GM19452 (cell line): ENCODE measurements around the gene UBAC1.
A peak's percentile ranks its signal among the peaks of the same experiment; 100 is the strongest.

Experiments used
- ATAC-seq: cut with Tn5 transposase; IDR thresholded peaks from one replicate; pipeline ENCODE4 v1.9.1; 2021; ENCODE audit not compliant: unreplicated experiment

Gene UBAC1, protein sequence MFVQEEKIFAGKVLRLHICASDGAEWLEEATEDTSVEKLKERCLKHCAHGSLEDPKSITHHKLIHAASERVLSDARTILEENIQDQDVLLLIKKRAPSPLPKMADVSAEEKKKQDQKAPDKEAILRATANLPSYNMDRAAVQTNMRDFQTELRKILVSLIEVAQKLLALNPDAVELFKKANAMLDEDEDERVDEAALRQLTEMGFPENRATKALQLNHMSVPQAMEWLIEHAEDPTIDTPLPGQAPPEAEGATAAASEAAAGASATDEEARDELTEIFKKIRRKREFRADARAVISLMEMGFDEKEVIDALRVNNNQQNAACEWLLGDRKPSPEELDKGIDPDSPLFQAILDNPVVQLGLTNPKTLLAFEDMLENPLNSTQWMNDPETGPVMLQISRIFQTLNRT

DNA sequence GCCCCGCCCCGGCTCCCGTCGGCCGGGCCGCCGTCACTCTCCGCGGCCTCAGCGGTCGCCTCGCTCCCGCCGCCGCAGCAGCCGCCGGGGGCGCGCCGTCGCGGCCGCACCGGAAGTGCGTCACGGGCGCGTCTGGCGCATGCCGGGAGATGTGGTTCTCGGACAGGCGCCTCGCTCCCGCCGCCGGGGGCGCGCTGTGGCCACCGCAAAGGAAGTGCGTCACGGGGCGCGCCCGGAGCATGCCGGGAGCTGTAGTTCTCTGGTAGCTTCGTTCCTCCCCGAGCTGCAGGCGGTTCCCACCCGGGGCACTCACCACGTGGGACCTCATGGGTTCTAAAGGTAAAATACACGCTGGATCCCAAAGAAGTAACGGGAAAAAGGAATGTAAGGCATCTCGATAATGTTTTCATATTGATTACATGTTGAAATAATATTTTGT, at the start of gene UBAC1:
Gene UBAC1 (minus strand): TSS at position 97 of the 439 bp plus-strand sequence. CDS start 211 bp downstream, outside the sequence.
- ATAC-seq: peak; percentile 91

DNA sequence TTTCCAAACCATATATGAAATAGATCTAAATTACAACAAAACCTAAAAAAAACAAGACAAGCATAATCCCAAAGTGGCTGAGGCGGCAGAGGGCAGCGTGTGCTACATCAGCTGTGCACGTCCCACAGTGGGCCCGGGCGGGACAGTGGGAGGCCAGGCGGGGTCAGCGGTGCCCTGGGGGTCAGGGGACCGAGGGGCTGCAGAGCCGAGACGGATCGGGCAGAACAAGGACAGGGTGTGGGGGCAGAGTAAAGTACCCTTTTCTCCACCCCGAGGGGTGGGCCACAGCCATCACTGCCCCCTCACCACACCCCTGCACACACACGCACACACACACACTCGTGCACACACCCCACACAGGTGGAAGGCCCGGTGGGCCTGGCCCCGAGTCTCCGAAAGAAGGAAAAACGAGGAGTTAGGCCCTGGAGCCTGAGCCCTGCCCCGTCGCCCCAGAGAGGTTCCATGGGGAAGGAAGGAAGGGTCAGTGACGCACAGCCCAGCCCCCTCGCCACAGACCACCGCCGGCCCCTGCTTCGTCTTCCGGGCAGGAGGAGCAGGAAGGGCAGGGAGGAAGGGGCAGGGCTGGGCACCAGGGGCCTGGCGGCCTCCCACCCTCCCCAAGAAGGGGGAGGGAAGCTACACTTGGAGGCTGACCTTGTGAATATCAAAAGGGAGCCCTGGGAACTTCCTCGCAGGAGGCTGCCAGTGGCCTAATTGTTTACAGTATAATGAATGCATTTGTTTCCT, 49.6 kb upstream of the UBAC1 start:
- no peak for ATAC-seq

DNA sequence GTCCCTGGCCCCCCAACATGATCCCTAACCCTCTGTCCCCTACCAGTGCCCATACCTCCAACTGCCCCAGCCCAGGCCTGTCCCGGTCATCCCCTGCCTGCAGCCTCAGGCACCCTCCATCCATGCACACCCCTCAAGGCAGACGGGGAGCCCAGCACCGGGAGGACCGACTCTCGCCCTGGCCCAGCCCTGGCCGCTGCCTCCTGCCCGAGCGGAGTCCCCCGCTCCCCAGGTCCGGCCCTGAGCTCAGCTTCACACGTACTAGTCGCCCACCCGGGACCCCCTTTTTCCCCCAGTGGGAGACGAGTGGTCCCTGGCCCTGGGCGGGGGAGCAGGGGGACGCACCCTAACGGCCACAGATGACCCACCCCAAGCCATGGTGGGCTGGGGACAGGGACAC, 49.0 kb upstream of the UBAC1 start:
- ATAC-seq: no peak

DNA sequence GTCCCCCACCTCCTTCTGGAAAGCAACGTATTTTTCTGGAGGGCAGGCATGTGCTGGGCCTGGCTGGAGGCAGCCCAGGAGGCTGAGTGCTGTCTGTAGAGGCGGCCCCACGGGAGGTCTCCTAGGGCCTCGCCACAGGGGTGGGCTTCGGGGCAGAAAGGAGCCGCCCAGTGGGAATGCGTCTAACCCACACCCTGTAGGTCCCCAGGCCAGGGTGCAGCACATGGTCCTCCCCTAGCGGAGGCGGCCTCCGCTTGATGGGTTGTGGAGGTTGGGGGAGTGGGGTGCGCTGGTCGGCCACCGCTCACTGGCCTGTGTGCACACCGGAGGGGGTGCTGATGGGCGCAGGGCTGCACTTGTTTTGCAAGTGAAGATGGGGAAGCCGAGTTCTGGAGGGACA, 48.3 kb upstream of the UBAC1 start:
- no peak for ATAC-seq

DNA sequence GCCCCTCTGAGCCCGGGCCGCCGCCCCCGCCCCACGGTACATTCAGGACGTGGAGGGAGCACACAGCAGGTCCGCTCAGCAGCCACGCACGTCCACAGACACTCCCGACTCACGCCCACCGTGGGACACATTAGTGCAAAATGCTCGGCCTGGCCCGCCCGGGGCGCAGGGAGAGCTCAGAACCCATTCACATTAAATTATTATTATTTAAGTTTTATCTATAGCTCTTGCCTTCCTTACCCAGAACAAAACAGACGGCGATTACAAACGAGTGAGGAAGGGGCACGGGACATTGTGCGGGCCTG, 47.5 kb upstream of the UBAC1 start:
- no peak for ATAC-seq

DNA sequence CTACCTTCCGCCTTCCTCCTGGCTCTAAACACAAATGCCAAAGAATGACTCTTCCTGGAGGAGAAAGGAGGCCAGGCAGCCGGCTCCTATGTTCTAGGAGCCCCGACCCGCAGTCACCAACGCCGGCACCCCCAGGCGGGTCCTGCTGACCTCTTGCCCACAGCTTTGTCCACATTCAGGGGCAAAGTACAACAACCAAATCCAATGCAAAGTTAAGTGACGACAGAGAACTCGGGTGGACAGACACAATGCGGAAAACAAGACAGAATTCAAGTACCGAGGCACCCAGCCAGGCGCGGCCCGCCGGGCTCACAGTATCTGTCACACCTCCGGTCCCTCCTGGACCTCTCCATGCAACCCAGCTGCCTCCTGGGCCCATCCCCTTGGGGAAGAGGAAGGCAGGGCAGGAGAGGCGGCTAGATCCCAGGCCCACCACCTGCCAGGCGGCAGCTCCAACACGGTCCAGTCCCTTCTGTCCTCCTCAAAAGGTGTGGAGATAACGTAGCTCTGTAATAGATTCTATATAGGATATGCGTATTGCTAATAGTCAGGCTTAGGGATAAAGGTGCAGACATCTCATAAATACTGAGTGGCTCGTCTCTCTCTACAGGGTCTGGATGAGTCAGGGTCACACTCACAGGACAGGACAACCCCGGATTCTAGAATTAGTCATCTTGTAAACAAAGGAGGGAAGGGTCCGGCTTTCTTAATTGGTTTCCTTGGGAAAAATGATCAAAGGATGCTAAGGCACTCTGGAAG, 46.9 kb upstream of the UBAC1 start:
- ATAC-seq: no peak

DNA sequence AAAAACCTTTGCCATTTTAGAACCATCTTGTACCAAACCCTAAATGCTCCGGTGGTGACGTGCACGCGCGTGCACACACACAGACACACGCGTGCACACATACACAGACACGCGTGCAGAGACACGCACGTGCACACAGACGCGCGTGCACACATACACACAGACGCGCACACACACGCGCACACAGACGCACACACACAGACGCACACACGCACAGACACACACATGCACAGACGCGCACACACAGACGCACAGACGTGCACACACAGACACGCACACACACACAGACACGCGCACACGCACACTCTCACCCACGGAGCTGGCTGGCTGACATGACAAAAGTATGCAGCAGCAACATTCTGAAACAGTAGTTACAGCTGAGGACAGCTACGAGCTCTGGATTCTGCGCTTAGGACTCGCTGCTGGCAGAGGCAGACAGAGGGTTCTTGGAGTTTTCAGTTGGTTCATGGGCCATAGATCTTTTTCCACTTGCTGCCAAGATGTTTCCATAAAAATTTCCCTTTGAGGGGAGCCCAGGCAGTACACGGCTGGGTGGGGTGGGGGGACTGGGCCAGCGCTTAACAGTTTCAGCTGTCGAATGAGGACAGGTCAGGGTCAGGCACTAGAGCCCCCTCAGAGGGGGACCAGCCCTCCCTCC, 46.2 kb upstream of the UBAC1 start:
- ATAC-seq: no peak

DNA sequence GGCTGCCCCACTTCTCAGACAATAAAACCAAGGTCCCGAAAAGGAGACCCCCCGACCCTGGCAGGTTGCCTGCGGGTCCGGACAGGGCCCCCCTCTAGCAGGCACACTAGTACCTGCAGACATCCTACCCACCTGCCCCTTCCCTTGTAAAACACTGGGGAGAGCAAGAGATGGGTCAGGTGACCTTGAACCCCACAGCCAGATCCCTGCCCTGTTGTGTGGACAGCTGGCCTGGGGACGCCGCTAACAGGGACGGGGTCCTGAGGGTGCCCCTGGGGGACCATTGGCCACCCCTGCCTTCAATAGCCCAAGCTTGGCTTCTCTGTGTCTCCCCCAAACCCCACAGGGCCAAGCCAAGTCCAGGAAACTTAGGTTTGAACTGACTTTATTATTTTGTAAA, 45.0 kb upstream of the UBAC1 start:
- ATAC-seq: no peak

DNA sequence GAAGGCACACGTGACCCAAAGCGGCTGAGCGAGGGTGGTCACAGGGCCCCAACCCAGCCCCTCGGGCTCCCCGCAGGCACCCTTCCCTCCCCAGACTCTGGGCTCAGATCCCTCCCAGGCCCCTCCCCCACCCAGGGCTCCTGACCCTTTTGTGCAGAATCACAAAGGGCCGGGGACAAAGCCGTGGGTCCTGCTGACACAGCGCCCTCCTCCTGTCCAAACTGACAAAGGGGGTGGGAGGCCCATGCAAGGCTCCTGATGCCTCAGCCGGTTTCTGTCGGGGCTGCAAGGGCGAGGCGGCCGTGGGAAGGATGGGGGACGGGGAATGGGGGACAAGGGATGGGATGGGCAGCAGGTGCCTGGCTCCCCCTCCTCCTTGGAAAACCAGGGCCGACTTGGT, 43.5 kb upstream of the UBAC1 start:
- no peak for ATAC-seq

DNA sequence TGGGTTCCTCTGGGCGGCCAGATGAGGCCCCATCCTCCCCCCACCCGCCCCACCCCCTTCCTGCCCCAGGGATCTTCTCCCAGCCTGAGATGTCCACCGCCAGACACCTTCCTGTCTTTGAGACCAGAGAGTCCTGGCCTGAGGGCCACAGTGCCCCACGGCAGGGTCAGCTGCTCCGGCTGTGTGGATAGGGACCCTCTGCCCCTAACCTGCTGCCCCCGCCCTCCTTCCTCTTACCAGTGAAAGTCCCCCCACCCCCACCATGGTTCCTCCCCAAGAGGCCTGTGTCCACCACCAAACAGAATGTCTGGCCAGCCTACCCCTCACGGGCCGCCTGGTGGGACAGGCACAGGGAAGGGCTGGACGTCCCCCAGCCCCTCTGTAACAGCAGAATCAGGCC, 43.0 kb upstream of the UBAC1 start:
- no peak for ATAC-seq

DNA sequence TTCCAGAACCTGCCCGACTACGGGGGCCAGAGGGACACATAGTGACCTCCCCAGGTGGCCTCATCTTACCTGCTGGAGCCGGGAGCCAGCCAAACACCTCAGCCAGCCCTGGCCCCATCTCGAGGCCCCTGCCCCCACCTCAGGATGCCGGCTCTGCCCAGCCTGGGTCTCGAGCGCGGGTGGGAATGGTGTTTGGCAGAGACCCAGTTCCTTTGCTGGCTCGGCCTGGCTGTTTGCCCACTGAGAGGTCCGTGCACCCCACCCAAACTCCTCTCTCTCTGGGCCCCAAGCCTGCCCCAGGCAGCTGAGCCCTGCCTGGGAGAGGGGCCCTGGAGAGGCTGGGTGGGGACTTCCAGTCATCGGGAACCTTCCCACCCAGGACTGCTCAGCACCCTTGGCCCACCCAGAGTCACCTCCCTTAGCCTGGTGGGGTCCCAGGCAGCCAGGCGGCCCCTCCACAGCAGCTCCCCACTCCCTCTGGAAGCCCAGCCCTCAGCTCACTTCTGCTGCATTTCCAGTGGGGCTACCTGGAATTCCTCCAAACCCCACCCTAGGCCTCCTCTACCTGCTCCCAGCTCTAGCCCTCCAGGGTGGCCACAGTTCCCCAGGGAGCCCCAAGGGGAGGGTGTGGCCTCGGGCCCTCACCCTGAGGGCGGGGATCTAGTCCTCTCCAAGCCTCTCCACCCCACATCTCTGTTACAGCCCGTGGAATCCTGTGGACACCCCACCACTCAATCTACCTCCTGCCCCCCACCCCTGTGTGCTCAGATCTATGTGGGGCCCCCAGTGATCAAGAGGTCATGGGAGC, 42.4 kb upstream of the UBAC1 start:
- ATAC-seq: no peak

DNA sequence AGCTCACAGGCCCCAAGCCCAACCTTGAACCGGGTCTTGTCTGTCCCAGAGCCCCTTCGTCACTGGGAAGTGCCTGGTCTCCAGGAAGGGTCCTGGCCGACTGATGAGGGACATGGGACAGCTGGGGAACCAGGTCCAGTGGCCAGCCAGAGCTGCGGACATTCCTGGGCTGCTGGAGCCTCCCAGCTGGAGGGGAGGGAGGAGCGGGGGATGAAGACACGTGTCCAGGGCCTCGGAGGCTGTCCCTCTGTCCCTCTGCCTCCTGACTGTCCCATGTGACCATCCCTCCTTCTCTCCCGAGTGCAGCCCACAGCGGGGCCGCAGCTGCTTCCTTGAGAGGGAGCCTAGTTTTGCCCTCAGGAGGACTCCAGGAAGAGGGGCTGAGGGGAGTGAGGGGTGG, 41.7 kb upstream of the UBAC1 start:
- ATAC-seq: no peak

DNA sequence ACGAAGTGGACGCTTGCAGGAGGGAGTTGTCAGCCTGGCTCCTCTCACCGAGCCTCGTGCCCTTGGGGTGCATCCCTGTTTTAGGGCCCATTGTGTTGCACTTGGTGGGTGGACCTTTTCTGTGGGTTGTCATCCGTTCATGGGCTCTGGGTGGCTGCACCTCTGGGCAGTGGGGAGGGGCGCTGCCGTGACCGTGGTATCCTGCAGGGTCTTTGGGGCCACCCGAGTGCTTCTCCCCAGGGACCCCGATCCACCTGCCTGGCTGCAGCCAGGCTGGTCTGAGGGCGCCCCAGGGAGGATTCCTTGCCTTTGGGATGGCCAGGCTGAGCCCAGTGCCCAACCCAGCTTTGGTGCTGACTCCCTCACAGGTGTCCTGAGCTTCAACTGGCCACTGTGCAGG, 41.0 kb upstream of the UBAC1 start:
- ATAC-seq: no peak

DNA sequence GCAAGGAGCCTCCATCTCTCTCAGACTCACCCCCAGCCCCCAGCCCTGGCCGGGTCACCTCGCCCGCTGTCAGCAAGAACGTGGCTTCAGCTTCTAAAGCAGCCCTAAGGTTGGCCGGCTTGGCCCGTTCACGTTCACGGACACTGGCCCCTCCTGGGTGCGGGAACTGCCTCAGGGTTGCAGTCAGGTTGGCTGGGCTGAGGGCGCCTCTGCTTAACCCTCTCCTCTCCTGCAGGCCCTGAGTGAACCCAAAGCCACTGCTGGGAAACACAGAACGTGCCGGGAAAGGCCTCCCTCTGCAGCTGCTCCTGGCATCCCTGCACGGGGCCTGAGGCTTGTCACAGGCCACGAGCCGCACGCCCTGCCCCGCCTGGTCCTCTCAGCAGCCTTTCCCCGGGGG, 40.1 kb upstream of the UBAC1 start:
- ATAC-seq: no peak

DNA sequence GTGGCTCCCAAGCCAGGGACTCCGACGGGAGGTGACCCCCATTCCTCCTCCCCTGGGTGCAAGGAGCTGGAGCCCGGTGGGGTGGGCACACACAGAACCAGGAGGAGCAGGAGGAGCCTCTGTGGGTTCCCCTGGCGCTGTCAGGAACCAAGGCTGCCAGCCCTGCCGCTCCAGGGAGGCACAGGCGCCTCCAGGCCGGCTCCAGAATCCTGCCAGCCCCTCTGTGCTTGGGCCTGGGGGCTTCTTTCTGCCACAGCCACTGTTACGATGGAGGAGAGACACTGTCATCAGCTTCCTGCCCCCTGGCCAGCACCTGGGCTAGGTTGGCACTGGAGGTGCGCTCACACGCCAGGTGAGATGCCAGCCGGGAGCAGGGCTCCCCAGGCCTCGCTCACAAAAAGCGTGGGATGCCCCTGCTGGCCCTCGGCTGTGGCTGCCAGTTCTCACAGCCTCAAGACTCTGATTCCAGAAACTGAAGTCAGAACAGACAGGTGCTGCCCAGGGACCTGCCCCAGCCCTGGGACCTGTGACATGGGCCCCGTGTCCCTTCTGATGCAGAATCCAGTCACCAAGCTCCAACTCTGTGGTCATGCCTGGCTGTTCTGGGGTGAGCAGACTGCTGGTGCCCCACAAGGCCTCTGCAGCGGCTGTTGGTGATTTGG, 37.4 kb upstream of the UBAC1 start:
- ATAC-seq: no peak

DNA sequence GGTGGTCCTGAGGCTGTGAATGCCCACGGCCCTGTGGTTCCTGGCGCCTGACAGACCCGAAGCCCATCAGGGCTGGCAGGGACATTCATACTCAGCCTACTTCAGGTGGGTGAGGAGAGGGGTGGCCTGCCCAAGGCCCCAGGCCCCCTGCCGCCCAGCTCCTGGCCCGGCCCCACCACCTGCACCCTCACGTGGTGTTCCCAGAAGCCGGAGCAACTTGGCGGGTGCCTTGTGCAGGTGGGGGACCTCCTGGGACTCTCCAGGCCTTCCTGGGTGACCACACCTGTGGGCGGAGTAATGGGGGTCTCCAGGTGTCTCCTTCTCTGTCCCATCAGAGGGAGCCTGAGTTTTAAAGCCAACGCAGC, 36.8 kb upstream of the UBAC1 start:
- ATAC-seq: no peak

DNA sequence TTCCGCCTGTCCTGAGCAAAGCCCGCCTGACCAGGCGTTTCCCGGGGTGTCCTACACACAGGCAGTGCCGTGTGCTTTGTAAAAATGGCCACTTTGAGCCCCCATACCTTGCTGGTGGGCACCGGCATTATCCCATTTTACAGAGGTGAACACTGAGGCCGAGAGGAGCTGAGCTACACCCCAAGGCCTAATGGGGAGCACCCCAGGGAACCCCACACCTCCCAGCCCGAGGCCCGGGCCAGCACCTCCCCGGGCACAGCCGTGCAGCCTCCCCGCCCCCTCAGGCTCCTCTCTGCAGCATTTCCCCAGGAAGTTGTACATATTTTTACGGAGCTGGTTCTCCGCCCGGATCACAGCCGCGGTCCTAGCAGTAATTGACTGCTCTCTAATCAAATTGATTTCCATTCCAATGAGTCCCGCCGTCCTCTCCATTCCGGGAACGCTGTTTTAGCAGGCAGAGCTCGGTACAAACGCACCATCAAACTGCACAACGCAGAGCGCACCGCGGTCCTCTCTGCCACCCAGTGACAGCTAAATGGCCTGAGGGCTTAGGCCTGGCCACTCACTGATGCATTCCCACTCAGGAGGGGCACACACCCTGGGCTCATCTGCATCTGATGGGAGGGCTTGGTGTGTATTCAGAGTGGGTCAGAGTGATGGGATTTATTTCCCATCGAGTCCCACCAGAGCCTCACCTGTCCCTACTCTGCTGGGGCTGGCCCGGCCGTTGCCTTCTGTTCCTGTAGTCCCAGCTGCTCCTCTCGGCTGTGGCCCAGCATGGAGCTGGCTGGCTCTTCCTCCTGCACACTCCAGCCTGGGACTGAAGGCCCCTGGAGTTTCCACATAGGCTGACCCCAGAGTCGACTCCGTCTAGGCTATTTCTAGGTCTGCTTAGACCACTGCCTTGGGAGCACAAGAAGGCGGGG, 36.2 kb upstream of the UBAC1 start:
- ATAC-seq: no peak

DNA sequence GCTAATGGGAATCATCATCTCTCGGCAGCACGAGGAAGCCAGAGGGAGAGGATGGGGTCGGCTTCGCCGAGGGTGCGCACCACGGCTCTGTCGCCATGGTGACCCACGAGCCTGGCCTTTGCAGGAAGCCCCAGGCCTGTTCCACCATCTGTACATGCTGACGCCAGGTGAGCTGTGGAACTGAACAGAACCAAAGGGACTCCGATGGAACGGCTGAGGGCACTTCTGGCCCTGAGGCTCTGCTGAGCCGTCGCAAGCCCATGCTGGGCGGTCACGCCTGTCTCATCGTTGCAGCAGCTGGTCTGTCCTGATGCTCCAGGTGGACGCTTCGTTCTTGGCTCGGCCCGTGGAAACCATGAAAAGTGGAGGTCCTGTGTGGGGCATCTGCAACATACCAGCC, 34.6 kb upstream of the UBAC1 start:
- no peak for ATAC-seq
